GM10266 (cell line): ENCODE measurements around the gene ATPAF1.

ENCODE experiments used
- DNase-seq: peaks from one replicate; pipeline ENCODE4 v3.0.0; 2012; ENCODE audit errors: extremely low spot score
- CTCF ChIP-seq: IDR thresholded peaks from 2 replicates; pipeline ENCODE4 v1.5.1; 2012; ENCODE audit warnings: mild to moderate bottlenecking, low read depth; ENCODE audit not compliant: control insufficient read depth, insufficient read depth; ENCODE audit errors: missing control alignments

The ATPAF1 gene

GRCh38 chr1:46618754-46619415, 49.3 kb downstream of the ATPAF1 start:
- no peak for TF ChIP-seq CTCF
- no peak for DNase-seq

GRCh38 chr1:46617833-46618232, 50.3 kb downstream of the ATPAF1 start:
- TF ChIP-seq CTCF: no peak
- no peak for DNase-seq

GRCh38 chr1:46617108-46617800, 50.9 kb downstream of the ATPAF1 start:
- TF ChIP-seq CTCF: no peak
- no peak for DNase-seq

- DNase-seq: peak; percentile 85
- TF ChIP-seq CTCF: no peak
These were observed 51.7 kb downstream of the ATPAF1 start, which contains the start of gene MOB3C for GRCh38 chr1:46616277-46617107. MOB3C (minus strand) TSS chr1:46616811; CDS start chr1:46613321, 3,490 bp downstream.

- no peak for TF ChIP-seq CTCF
- DNase-seq: peak; percentile 44
These were observed 52.4 kb downstream of the ATPAF1 start for GRCh38 chr1:46615735-46616134.

- TF ChIP-seq CTCF: no peak
These were observed 53.1 kb downstream of the ATPAF1 start for GRCh38 chr1:46615088-46615487.

More at GRCh38 chr1:46615088-46615487, 53.1 kb downstream of the ATPAF1 start:
- DNase-seq: no peak
